Suprapubic skin (tissue), 4 donors: ENCODE measurements around the gene FLNA.
"Not testable (repeated sequence)": the region's sequence is repeated elsewhere in the genome, so short reads cannot be mapped to it uniquely, and the experiment has no call there.

Experiments used
- CTCF ChIP-seq, 2 donors: fragments of 200-600 bp in 1 of 2; fragments of 450-650 bp in 1 of 2; sonication (generic) in 1 of 2; IDR thresholded peaks; one replicate each; pipeline ENCODE4 v1.5.1; 2016 to 2019; ENCODE audit warnings: antibody characterized with exemption in 2 of 2, mild to moderate bottlenecking in 1 of 2, moderate library complexity in 1 of 2
- POLR2A ChIP-seq, 2 donors: fragments of 450-650 bp; IDR thresholded peaks; one replicate each; pipeline ENCODE4 v1.6.1; 2017; ENCODE audit warnings: antibody characterized with exemption in 2 of 2, mild to moderate bottlenecking in 2 of 2, moderate library complexity in 2 of 2
- POLR2AphosphoS5 ChIP-seq, 3 donors: sonication (generic); formaldehyde crosslinking; IDR thresholded peaks; one replicate each; pipeline ENCODE4 v1.6.1; 2017; ENCODE audit warnings: antibody characterized with exemption in 3 of 3

- TF ChIP-seq CTCF, POLR2AphosphoS5, POLR2A (IDR thresholded peaks at IDR 0.05): not testable (repeated sequence)
These were observed 13.7 kb upstream of the FLNA start for GRCh38 chrX:154388094-154388493.
